Esophagus squamous epithelium (tissue), 4 donors: ENCODE measurements around the gene TEKTIP1.

ENCODE experiments used
- POLR2A ChIP-seq, 4 donors: fragments of 450-650 bp; IDR thresholded peaks; one replicate each; pipeline ENCODE4 v1.6.1; 2017; ENCODE audit warnings: antibody characterized with exemption in 4 of 4, mild to moderate bottlenecking in 4 of 4, moderate library complexity in 3 of 4
- TF ChIP-seq, protein P1 (sequence below), 6 experiments: fragments of 450-650 bp in 4 of 6; fragments of 200-600 bp in 2 of 6; sonication (generic) in 2 of 6; IDR thresholded peaks; one replicate each; pipeline ENCODE4 v1.5.1; 2016 to 2019; ENCODE audit warnings: antibody characterized with exemption in 6 of 6, mild to moderate bottlenecking in 4 of 6, moderate library complexity in 4 of 6

GRCh38 chr19:3513229-3514140 is 25.5 kb upstream of the TEKTIP1 start:
- TF ChIP-seq, protein P1, sequence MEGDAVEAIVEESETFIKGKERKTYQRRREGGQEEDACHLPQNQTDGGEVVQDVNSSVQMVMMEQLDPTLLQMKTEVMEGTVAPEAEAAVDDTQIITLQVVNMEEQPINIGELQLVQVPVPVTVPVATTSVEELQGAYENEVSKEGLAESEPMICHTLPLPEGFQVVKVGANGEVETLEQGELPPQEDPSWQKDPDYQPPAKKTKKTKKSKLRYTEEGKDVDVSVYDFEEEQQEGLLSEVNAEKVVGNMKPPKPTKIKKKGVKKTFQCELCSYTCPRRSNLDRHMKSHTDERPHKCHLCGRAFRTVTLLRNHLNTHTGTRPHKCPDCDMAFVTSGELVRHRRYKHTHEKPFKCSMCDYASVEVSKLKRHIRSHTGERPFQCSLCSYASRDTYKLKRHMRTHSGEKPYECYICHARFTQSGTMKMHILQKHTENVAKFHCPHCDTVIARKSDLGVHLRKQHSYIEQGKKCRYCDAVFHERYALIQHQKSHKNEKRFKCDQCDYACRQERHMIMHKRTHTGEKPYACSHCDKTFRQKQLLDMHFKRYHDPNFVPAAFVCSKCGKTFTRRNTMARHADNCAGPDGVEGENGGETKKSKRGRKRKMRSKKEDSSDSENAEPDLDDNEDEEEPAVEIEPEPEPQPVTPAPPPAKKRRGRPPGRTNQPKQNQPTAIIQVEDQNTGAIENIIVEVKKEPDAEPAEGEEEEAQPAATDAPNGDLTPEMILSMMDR (IDR thresholded peaks at IDR 0.05): no peak
- TF ChIP-seq POLR2A (IDR thresholded peaks at IDR 0.05): no peak
